ELR (cell line): ENCODE results near the gene SMURF1.

Source experiments
- DNase-seq: peaks from one replicate; pipeline ENCODE4 v3.0.0-alpha.2; 2015; ENCODE audit warnings: low read depth

The SMURF1 gene

DNA sequence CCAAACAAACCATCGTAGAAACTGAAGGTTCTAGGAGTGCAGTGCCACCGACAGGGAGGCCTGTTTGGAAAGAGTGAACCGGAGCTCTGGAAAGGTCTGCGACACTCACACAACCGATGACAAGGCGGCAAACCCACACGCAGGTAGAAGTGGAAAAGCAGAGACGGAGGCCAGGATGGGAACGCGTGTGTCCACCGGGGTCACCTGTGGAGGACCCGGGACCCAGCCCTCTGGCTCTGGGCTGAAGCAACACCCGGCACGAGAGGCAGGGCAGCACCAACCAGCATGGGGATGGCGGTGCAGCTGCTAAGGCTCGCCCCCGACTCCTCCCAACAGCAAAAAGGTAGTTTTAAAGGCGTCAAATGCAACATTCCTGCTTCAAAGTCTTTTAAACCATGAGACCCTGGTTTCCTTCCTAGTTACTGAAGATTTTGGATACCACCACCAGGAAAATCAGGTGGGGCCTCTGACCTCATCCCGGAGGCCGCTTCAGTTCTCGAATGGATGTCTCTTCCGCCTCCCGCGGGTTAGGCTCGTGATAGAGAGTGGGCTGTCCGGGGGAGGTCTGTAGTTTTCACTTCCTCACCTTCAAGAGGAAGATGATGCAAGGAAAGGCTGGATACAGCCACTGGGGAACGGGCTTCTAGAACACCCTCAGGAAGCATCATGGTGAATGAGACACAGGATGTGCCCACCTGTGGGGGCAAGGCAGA is 115.5 kb downstream of the SMURF1 start:
- no peak for DNase-seq

GRCh38 chr7:99027841-99028240 is 116.1 kb downstream of the SMURF1 start:
- no peak for DNase-seq

DNA sequence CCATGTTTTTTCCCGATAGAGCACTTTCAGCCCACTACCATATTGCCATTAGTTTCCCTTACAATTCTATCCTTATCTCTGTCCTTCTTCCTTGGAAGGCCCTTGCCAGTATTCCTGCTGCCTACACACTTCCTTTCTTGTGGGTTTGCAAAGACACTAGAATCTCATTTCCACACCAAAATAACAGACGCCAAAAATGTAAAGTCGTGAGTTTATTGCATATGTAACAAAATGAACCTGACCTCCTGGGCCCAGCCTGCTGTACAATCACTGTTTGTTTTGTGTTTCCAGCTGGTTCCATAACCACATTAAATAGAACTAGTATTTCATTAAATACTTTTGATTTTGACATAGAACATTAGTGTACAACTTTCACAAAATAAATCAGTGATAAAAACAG is 116.7 kb downstream of the SMURF1 start:
- DNase-seq = no peak

GRCh38 chr7:99024066-99024465 is 119.8 kb downstream of the SMURF1 start:
- DNase-seq = no peak

- DNase-seq = no peak
These were observed 121.9 kb downstream of the SMURF1 start for GRCh38 chr7:99021941-99022560.

DNA sequence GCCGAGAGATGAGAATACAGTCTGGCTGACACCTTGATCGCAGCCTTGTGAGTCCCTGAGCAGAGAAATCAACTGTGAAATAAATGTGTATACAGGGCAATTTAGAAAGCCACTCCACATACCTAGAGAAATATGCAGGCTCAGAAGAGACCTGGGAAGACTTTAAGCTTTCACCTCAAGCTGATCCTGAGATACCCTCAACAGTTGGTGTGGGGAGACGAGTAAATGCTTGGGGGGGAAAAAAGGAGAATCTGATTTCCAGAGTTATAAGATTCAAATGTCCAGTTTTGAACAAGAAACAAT is 123.5 kb downstream of the SMURF1 start:
- DNase-seq = no peak

DNA sequence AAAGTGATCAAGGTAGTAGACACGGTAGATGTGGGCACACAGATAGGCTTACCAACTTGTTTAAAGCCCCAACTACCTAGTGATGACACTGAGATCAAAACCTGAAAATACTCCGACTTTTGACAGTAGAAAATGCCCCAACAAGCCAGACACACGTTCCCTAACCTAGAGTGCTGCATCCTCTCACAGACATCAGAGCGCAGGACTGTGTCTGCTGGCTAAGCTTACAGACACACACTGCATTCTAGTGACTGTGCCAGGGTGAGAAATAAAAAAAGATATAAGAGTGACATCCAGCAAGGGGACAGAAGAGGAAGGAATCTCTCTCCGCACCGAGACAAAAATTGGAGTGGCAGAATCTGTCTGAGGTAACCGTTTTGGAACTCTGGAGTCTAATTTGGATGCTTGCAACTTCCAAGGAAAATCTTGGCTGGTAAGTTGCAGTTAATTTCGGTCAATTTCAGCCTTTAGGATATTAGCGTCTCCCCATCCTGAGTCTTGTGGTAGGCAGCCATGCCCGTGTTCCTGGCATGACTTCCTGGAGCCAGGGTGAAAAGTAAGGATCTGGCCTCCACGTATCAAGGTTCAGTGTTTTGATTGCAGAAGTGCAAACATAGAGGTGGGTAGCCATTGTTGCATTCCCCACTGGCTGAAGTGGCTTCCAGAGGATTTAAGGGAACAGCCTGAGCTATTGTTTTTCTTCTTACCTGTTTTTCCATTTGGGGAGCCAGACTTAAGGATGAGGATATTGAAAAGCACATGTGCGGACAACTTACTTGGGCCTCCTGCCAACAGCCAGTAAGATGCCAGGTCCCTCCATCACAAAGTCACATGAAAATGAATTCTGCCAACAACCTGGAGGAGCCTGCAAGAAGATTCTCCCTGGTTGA is 124.1 kb downstream of the SMURF1 start:
- DNase-seq = no peak

GRCh38 chr7:99016196-99016595 is 127.7 kb downstream of the SMURF1 start:
- DNase-seq = no peak

- no peak for DNase-seq
These were observed 129.6 kb downstream of the SMURF1 start for GRCh38 chr7:99014113-99014985.

GRCh38 chr7:99013266-99014112 is 130.4 kb downstream of the SMURF1 start:
- DNase-seq = no peak

DNA sequence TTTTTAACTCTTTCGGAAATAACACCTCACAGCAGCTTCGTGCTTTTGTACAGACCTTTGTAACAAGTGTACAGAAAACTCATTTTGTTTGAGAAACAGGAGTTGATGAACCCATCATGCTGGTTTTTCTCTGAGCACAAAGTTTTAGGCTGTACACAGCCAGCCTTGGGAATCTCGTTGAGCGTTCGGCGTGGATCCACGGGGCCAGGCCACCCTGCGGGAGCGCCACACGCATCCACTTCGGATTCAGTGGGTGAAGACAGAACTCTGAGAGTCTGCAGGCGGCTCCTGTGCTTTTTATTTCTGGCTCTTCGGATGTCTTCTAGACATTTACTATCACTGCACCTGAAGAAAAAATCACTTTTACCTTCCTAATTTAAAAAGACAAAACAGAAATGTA is 131.2 kb downstream of the SMURF1 start:
- DNase-seq = no peak

DNA sequence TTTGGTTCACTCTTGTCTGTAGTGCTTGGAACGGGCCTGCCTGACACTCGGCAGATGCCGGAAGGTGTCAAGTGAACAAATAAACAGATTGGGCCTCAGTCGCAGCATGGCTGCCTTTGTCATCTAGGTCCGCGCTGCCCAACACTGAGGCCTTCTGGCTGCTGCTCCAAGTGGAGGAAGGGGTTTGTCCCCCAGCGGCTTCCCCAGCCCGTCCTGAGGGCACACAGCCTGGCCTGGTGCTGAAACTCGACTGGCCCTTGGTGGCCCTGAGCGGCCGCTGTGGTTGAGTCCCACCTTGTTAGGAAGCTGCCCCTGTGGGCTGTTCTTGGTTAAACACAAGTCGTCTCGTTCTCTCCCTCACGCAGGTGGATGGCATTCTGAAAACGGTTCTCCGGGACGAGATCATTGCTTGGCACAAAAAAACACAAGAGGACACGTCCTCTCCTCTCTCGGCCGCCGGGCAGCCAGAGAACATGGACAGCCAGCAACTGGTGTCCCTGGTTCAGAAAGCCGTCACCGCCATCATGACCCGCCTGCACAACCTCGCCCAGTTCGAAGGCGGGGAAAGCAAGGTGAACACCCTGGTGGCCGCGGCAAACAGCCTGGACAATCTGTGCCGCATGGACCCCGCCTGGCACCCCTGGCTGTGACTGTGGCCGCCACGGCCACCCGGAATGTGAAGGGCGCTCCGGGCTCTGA is 132.1 kb downstream of the SMURF1 start:
- no peak for DNase-seq

DNA sequence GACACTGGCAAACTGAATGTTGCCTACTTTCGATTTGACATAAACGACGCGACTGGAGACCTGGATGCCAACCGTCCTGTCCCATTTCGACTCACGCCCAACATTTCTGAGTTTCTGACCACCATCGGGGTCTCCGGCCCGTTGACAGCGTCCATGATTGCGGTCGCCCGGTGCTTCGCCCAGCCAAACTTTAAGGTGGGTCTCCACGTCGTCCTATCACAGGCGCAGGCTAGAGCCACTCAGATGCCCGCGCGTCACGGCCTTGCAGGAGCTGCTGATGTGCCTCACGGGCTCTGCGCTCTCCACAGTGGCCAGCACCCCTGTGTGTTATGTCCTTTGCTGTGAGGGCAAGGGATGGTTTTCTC is 132.6 kb downstream of the SMURF1 start:
- no peak for DNase-seq

- DNase-seq = no peak
These were observed 133.6 kb downstream of the SMURF1 start for GRCh38 chr7:99010281-99010680.

DNA sequence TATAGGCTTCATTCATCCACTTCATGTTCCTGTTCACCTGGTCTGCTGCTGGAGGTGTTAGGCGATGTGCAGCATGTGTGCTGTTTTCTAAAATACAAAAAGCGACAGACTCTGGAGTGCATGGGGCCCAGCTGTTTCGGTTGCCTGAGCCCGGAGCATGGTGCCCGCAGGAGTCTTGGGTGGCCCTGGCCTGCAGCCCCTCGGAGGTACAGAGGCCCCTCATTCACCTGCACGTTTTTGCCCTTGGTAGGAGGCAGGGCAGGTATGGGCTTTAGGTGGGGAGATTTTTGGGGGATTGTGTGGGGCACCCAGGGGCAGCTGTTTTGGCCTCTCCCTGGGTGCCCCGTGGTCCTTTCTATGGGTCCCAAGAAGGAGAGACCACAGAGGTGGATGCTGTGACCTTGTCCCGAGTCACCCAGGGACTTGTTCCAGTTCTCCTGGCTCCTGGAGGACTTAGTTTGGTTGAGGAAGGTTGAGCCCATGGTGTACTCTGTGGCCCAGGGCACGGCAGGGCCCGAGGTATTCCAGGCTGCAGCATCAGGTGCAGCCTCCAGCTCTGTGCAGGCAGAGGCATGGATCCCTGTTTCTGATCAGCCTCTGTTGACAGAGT is 134.9 kb downstream of the SMURF1 start:
- no peak for DNase-seq

GRCh38 chr7:99008181-99008631 is 135.7 kb downstream of the SMURF1 start:
- no peak for DNase-seq

DNA sequence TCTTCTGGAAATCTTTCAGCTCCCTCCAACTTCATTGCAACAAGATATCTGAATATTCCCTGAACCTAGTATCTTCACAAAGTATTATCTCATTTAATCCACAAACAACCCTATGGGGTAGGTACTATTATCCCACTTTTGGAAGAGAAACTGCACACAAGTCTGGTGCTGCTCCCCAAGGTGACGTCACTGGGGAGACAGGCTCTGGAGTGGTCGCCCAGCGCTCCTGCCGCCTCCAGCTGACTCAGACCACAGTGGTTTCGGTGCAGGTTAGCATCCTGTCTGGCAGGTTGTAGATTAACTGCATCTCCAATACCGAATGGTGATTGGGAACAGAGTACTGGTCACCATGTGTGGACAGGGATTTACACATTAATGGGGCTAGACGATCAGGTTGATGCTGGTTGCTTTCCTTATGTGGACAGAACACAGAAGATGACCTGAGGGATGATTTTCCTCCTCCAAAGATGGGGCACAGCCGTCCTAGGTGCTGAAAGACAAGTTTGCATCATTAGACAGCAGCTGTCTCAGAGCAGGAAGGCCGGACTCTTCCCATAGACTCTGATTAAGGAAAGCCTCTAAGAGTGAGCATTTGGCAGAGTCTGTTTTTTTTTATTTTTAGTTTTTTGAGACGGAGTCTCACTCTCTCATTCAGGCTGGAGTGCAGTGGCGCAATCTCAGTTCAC is 137.0 kb downstream of the SMURF1 start:
- DNase-seq = no peak

- no peak for DNase-seq
These were observed 138.1 kb downstream of the SMURF1 start for GRCh38 chr7:99005776-99006175.

DNA sequence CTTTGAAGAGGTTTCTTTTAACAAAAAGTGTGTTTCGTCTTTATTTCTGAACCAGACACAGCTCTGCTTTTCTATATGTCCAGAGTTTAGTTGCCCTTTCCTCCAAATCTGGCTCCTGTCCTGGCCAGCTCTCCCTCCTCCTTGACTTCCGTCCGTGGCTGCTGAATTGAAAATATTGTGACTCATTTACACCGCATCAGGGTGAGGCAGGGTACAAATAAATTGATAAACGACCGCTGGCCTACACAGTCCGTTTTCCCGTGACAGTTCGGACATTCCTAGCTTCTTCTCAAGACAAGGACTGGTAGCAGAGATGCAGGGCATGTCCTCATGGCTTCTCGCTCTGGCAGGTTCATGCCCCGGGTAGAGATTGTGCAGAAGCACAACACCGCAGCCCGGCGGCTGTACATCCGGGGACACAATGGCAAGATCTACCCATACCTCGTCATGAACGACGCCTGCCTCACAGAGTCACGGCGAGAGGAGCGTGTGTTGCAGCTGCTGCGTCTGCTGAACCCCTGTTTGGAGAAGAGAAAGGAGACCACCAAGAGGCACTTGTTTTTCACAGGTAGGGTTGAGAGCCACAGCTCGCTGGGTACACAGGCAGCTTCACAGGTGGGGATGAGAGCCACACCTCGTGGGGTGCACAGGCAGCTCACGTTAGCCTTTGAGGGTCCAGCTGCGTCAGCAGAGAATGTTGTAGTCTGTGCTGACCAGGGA is 139.0 kb downstream of the SMURF1 start:
- no peak for DNase-seq
